ENCODE measurements around the gene SLMAP. TPM values are rescaled to one million over a fixed set of nuclear protein-coding genes. Genes with fewer than 3 reads are reported as not detected.

SLMAP gene
- total and polyA plus RNA-seq, 2 donors (not counting 1 experiment from before 2014, with no cell fraction given), result 9.7 to 67.2 TPM

DNA sequence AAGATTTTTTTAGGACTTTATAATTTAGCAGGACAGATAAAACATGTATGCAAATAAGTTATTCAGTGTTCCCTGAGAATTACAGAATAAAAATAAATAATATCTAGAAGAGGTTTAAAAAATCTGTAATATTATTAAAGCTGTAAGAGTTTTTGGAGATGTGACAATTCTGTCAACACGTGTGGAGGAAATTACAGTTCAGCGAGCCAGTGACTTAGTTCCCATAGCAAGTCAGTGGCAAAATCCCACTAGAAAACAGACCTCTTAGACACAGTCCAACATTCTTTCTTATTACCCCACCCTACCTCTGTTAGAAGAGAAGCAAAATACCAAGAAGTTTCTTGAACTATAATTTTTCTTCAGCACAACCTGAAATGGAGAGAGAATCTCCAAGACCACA, 47.1 kb upstream of the SLMAP start:
- Histone ChIP-seq H3K4me3 (ENCODE audit: control extremely low read depth in 1 of 5, extremely low read depth in 1 of 5, insufficient read depth in 1 of 5, low read depth in 2 of 5, low read length in 4 of 5) (no peak overlapping the region), H3K4me2 (replicated peaks; ENCODE audit: low read depth, low read length, poor library complexity, severe bottlenecking) (no peak overlapping the region), H3K27ac (ENCODE audit: low read length in 2 of 2) (no peak overlapping the region), H3K36me3 (replicated peaks in 1 of 2; ENCODE audit: control extremely low read depth in 1 of 2, control insufficient read depth in 1 of 2, extremely low read depth in 1 of 2, insufficient read depth in 2 of 2, low read length in 1 of 2) (no peaks in the 10 kb centered on the region), H2AFZ (ENCODE audit: insufficient read depth, low read depth, low read length, poor library complexity, severe bottlenecking) (peak overlapping the region; percentile 10), H3K27me3 (replicated peaks in 1 of 4; ENCODE audit: control extremely low read depth in 1 of 4, control insufficient read depth in 3 of 4, insufficient read depth in 4 of 4, low read length in 3 of 4) (no peaks in the 10 kb centered on the region), H4K20me1 (ENCODE audit: control insufficient read depth, insufficient read depth, low read length, poor library complexity, severe bottlenecking) (no peaks in the 10 kb centered on the region), H3K9ac (ENCODE audit: low read length) (no peak overlapping the region), H3K9me3 (ENCODE audit: control extremely low read depth in 1 of 3, control insufficient read depth in 2 of 3, insufficient read depth in 1 of 3, low read length in 2 of 3) (no peaks in the 10 kb centered on the region), H3K4me1 (ENCODE audit: control insufficient read depth in 2 of 2, insufficient read depth in 2 of 2, low read length in 2 of 2) (no peaks in the 10 kb centered on the region), H3K79me2 (ENCODE audit: control insufficient read depth, insufficient read depth, low read length) (no peaks in the 10 kb centered on the region)
- TF ChIP-seq, protein P1, sequence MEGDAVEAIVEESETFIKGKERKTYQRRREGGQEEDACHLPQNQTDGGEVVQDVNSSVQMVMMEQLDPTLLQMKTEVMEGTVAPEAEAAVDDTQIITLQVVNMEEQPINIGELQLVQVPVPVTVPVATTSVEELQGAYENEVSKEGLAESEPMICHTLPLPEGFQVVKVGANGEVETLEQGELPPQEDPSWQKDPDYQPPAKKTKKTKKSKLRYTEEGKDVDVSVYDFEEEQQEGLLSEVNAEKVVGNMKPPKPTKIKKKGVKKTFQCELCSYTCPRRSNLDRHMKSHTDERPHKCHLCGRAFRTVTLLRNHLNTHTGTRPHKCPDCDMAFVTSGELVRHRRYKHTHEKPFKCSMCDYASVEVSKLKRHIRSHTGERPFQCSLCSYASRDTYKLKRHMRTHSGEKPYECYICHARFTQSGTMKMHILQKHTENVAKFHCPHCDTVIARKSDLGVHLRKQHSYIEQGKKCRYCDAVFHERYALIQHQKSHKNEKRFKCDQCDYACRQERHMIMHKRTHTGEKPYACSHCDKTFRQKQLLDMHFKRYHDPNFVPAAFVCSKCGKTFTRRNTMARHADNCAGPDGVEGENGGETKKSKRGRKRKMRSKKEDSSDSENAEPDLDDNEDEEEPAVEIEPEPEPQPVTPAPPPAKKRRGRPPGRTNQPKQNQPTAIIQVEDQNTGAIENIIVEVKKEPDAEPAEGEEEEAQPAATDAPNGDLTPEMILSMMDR (IDR thresholded peaks at IDR 0.05), result no peak
- TF ChIP-seq EZH2 (IDR thresholded peaks at IDR 0.05; ENCODE audit: borderline replicate concordance, insufficient read depth, low read depth, low read length, poor library complexity, severe bottlenecking), result no peak
- ATAC-seq (ENCODE audit: low read depth) (no peak), DNase-seq (no peak)
- Mint-ChIP-seq H3K27ac (no peak overlapping the region), H3K9me3 (ENCODE audit: insufficient read depth) (no peaks in the 10 kb centered on the region), H3K4me3 (no peak overlapping the region), H3K27me3 (peaks cover 4% of the 10 kb centered on the region), H3K4me1 (no peaks in the 10 kb centered on the region)
- intact Hi-C loops (cut with micrococcal nuclease), result no loop called here
- ChIA-PET POLR2A (no interaction called here), CTCF (no interaction called here)
- no CpG with 5 or more reads among the region's 2 CpGs for WGBS (ENCODE audit: insufficient coverage)

DNA sequence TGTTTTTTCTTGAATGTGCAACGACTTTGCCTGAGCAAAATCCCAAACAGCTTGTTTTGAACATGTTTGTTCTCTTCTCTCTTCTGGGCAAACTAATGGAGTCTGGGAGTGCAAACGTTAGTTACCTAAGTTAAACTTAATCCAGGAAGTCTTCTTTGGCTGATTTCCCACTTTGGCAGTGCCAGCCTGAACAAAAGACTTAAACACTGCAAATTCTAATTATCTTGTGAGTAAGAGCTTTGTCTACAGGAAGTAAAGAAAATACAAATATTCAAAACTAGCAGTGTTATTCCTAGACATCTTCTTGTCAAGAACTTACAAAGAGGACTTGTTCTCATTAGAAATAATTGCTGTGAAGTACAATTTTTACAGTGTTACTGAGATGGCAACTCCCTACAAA, 46.5 kb upstream of the SLMAP start:
- H3K9me3 ChIP-seq (ENCODE audit: control extremely low read depth in 1 of 3, control insufficient read depth in 2 of 3, insufficient read depth in 1 of 3, low read length in 2 of 3), result no peaks in the 10 kb centered on the region
- no peak overlapping the region for H3K4me2 ChIP-seq (replicated peaks; ENCODE audit: low read depth, low read length, poor library complexity, severe bottlenecking)
- CTCF ChIA-PET, result no interaction called here
- no CpG with 5 or more reads among the region's 2 CpGs for WGBS (ENCODE audit: insufficient coverage)
- H3K27ac ChIP-seq (ENCODE audit: low read length in 2 of 2), result no peak overlapping the region
- Mint-ChIP-seq H3K9me3 (ENCODE audit: insufficient read depth) (no peaks in the 10 kb centered on the region), H3K4me3 (no peak overlapping the region), H3K27ac (no peak overlapping the region), H3K27me3 (peaks cover 4% of the 10 kb centered on the region), H3K4me1 (no peaks in the 10 kb centered on the region)
- peak overlapping the region; percentile 10 for H2AFZ ChIP-seq (ENCODE audit: insufficient read depth, low read depth, low read length, poor library complexity, severe bottlenecking)
- DNase-seq, result no peak
- TF ChIP-seq, protein P1 (IDR thresholded peaks at IDR 0.05), result no peak
- no peak for TF ChIP-seq EZH2 (IDR thresholded peaks at IDR 0.05; ENCODE audit: borderline replicate concordance, insufficient read depth, low read depth, low read length, poor library complexity, severe bottlenecking)
- no peaks in the 10 kb centered on the region for H3K4me1 ChIP-seq (ENCODE audit: control insufficient read depth in 2 of 2, insufficient read depth in 2 of 2, low read length in 2 of 2)
- H3K27me3 ChIP-seq (replicated peaks in 1 of 4; ENCODE audit: control extremely low read depth in 1 of 4, control insufficient read depth in 3 of 4, insufficient read depth in 4 of 4, low read length in 3 of 4), result no peaks in the 10 kb centered on the region
- no peaks in the 10 kb centered on the region for H3K79me2 ChIP-seq (ENCODE audit: control insufficient read depth, insufficient read depth, low read length)
- intact Hi-C loops (cut with micrococcal nuclease), result no loop called here
- no peaks in the 10 kb centered on the region for H3K36me3 ChIP-seq (replicated peaks in 1 of 2; ENCODE audit: control extremely low read depth in 1 of 2, control insufficient read depth in 1 of 2, extremely low read depth in 1 of 2, insufficient read depth in 2 of 2, low read length in 1 of 2)
- no peak overlapping the region for H3K4me3 ChIP-seq (ENCODE audit: control extremely low read depth in 1 of 5, extremely low read depth in 1 of 5, insufficient read depth in 1 of 5, low read depth in 2 of 5, low read length in 4 of 5)
- POLR2A ChIA-PET, result no interaction called here
- no peaks in the 10 kb centered on the region for H4K20me1 ChIP-seq (ENCODE audit: control insufficient read depth, insufficient read depth, low read length, poor library complexity, severe bottlenecking)
- no peak overlapping the region for H3K9ac ChIP-seq (ENCODE audit: low read length)
- no peak for ATAC-seq (ENCODE audit: low read depth)

Data from B cell (primary cell).